SK-MEL-5 (cell line): ENCODE data around the gene SSBP3. TPM values are rescaled to one million over a fixed set of nuclear protein-coding genes. Genes with fewer than 3 reads are reported as not detected.

ENCODE experiments used
- DNase-seq: peaks from one replicate; pipeline ENCODE4 v3.0.0-alpha.2; 2016; ENCODE audit warnings: low read depth, low spot score
- in situ Hi-C: cut with HindIII; loops from 2 replicates; pipeline ENCODE4 v1.10.0; 2016; ENCODE audit warnings: low sequenced_read_pairs, high pct_unique_total_duplicates, low pct_unique_long_range_greater_than_20kb
- total RNA-seq: library from RNA; depleted of rRNA; stranded (reverse); fragments of >200 nt; shearing (Covaris generic); gene quantifications from 2 replicates; pipeline ENCODE4 v1.2.3, GENCODE V29; 2014

The SSBP3 gene
- total RNA-seq, 1 experiment from 2014 or later: 3.7 TPM

DNA sequence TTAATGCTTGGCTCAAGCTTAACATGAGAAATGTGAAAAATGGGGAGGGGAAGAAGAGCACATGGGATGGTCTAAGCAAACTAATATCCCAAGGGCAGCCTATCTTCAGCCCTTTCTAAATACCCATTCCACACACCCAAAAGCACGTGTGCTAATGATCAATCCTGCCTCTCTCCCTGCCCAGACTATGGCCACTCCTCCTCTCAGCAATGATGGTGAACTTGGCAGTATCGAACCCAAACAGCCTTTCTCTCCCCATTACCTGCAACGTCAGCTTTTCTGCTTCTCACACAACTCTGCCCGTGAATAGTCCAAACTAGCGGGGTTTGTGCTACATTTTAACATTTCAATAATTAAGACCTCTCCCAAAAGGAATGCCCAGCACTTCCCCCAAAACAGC is 41.6 kb downstream of the SSBP3 start:
- no peak for DNase-seq
- in situ Hi-C loops: no loop called here

DNA sequence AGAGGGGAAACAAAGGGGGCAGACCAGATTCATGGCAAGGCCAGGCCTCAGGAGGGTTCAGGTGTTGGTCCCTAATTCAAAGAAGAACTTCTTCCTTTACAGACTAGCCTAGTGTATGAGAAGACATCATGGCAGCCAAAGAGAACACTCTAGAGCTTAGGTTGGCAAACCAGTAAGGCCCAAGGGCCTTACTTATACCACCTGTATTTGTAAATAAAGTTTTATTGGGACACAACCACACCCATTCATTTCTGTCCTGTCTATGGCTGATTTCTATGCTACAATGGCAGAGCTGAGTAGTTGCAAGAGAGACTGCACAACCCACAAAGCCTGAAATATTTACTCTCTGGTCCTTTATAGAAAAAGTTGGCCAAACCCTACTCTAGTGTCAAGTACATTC is 42.3 kb downstream of the SSBP3 start:
- in situ Hi-C loops: no loop called here
- no peak for DNase-seq

GRCh38 chr1:54362881-54363340 is 43.3 kb downstream of the SSBP3 start:
- in situ Hi-C loops: no loop called here
- DNase-seq: no peak

GRCh38 chr1:54361342-54361741 is 44.9 kb downstream of the SSBP3 start:
- DNase-seq: no peak
- in situ Hi-C loops: no loop called here

DNA sequence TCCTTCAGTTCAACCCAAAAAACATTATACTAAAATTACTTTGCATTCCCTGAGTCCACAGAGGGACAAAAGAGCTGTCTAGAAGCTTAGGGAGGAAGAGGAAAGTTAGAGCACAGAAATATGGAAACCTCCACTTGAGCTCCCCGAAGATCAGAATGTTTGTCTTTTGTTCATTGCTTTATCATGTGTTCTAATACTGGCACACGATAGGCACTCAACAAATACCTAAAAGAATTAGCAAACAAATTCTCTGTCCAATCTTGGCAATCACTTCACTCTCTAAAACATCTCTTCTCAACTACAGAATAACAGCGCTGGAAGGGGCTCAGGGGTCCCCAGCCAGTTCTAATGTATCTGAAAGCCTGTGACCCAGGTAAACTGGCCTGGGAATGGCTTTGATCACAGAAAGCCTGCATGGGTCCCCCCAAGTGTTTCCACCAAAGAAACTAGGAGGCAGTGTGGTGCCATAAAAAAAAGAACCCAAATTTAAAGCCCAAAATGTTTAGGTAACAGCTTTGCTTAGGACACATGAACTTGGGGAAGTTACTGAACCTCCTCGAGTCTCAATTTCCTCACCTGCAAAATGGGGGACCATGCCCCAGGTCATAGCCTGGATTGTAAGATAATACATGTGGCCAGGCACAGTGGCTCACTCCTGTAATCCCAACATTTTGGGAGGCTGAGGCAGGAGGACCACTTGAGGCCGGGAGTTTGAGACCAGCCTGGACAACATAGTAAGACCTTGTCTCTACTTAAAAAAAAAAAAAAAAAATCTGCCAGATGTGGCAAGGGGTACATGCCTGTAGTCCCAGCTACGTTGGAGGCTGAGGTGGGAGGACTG is 45.8 kb downstream of the SSBP3 start:
- in situ Hi-C loops: no loop called here
- no peak for DNase-seq

DNA sequence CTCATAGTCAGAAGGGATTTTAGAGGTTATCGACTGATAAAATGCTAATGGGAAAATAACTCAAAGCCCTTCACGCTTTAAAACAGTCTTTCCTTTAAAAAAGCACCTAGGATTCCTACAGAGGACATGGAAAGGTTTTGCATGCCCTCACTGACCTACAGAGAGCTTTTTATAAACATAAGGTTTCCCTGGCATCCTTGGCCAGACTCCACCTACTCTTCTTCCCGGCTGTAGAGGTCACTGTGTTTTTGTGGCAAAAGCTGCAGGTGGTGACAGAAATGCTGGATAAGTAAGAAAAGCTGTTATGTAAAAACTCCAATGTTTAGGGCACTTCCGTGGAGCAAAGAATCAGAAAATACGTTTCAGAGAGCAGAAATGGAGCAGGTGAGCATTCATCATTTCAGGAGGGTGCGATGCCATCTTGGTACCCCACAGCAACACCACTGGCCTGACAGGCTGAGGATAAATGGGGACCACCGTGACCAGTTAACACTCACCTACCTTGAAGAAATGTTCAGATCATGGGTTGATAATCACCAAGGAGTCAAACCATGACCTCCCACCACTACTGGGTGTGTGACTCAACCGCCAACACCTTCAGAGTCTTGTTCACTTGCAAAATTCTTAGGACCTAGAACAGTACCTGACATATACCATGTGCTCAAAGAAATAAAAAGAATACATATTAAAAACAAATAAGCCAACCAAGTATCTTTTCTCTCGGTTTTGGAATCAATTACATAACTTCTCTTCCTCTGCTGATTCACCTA is 46.6 kb downstream of the SSBP3 start:
- in situ Hi-C loops: no loop called here

GRCh38 chr1:54358503-54359168 is 47.6 kb downstream of the SSBP3 start:
- no peak for DNase-seq
- in situ Hi-C loops: no loop called here

More for the DNA sequence above, 46.6 kb downstream of the SSBP3 start:
- DNase-seq: no peak

DNA sequence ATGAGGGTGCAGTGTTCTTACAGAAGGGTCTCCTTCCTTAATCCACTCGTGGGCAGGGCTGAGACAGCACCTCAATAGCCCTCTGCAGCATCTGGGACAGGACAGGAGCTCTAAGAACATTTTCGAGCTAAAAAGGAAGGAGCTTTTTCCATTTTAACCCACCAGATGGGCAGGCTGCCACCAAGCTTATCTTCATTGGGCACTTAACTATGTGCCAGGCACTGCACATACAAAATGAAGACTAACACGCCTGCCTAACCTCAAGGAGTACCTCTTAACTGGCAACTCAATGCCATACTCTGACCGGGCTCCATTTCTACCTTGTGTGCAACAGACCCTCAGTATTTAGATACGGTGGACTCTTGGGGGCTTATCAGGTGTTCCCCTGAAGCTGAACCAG is 48.2 kb downstream of the SSBP3 start:
- in situ Hi-C loops: no loop called here

GRCh38 chr1:54356680-54357147 is 49.5 kb downstream of the SSBP3 start:
- in situ Hi-C loops: no loop called here
- no peak for DNase-seq

More for the DNA sequence above, 48.2 kb downstream of the SSBP3 start:
- no peak for DNase-seq

- in situ Hi-C loops: no loop called here
- no peak for DNase-seq
Observed at GRCh38 chr1:54355931-54356679, 50.1 kb downstream of the SSBP3 start.

DNA sequence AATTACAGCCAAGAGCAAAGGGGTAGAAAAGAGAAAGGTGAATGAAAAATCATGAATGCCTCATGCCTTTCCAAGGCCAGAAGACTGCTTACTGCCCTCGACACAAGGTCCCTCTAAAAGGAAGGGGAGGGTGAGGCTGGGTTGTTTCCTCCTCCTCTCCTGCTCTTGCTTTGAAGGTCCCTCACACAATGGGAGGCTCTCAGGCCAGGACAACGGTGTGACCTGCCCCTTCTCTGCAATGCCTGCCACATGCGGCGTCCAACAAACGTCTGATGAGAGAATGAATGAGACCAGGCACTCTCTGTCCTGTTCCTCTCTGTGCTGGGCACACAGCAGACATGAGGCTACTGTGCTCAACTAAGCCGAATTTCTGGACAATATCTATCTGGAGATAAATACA is 51.3 kb downstream of the SSBP3 start:
- in situ Hi-C loops: no loop called here
- DNase-seq: no peak

DNA sequence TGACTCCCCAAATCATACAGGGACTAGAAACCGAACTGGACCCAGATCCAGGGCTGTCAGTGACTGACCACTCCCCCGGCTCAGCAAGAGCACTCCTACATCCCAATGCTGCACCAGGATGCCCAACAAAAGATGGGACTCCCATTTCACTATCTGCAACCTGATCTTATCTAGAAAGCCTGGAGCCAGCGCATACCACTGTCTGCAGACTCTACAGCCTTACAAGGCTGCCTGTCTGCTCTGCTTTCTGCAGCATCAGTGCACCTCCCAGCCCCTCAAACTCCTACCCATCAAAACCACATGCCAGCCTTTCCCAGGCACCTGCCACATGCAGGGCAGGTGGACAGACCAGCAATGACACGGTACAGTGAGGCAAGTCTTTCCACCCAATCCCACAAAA is 52.2 kb downstream of the SSBP3 start:
- in situ Hi-C loops: no loop called here
- no peak for DNase-seq

DNA sequence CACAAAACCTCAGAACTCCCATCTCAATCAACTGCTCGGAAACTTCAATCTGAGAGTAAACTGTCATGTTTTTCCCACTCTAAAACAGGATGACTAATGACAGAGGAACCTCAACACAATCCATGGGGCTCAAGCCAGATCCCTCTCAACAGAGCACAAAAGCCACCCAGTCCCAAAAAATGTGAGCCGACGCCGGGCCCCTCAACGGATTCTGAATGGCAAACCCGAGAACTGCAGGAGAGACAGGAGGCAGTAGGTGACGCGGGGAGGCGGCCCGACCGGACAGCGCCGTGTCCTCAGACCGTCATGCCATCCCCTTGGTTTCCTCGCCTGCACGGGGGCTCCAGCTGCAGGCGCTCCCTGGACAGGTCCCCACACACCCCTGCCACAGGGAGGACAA is 53.4 kb downstream of the SSBP3 start:
- in situ Hi-C loops: no loop called here
- no peak for DNase-seq

DNA sequence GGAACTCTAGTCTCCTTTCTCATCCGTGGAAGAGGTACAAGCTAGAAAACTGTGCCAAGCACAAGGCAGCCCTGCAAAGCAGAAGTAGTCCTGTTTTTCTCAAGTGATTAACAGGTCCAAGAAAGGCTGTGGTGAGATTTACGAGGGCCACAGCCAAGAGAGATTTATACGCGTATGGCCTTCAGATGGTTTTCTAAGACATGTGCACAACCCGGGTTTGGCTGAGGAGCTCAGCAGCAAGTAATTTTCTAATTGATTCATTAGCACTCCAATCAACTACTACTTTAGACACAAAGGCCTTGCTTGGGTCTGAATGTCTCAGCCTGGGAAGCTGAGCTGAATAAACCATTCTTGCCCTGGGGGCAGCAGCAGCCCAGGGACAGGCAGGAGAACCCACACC is 55.8 kb downstream of the SSBP3 start:
- in situ Hi-C loops: no loop called here

DNA sequence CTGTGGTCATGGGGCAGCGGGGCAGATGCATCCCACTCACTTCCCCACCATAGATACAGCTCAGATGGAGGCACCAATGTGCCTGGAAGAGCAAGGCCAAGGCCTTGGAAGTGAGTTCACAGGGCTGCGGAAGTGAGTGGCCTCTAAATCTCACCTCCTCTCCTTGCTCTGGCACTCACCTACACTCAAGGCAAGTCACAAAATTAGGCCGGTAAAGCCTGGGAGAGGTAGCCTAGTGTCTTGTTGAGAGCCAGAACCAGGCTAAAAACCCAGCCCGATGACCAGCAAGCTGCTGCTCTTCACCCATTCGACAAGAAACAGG is 57.5 kb downstream of the SSBP3 start:
- DNase-seq: no peak
- in situ Hi-C loops: no loop called here

More for the DNA sequence above, 55.8 kb downstream of the SSBP3 start:
- no peak for DNase-seq

DNA sequence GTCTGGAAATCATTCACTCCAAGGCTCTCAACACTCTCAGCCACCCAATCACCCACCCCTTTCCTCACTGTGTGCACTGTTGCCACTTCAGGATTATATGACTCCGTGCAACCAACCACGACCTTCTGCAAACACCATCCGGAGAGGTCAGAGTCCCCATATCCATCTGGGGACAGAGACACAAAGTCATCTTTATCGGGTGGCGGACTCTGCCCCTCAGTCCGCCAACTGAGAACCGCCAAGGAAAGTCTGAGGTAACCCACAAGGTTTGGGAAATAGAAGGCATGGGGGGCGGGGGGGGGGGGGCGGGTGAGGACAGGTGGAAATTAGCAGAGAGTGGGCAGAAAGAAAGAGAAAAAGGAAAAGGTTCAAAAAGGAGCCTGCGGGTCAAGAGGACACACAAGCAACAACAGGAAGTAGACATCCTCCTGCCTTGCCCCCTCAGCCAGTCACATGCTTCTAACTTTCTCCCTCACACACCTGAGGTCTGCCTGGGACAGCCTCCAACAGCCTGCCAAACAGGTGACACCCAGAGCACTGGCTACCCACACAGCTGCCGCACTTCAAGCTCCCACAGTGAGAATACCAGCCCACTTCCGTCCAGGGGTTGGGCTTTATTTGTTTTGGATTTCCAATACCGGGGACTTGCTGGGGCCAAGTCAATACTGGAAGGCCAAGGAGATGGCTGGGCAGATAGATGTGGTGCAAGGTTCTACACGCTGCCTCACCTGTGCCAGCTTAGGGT is 58.1 kb downstream of the SSBP3 start:
- in situ Hi-C loops: no loop called here
- no peak for DNase-seq
